Measurements from ENCODE around the gene RPL28.
"Not testable (repeated sequence)": the region's sequence is repeated elsewhere in the genome, so short reads cannot be mapped to it uniquely, and the experiment has no call there.

The RPL28 gene

GRCh38 chr19:55433292-55433691, 47.6 kb downstream of the RPL28 start:
- DNase-seq, result no peak

- no peak for DNase-seq
Observed at GRCh38 chr19:55434356-55434919, 48.7 kb downstream of the RPL28 start.

- DNase-seq, result no peak
Observed at GRCh38 chr19:55435020-55435419, 49.3 kb downstream of the RPL28 start.

- no peak for DNase-seq
Observed at GRCh38 chr19:55436847-55437246, 51.1 kb downstream of the RPL28 start.

DNA sequence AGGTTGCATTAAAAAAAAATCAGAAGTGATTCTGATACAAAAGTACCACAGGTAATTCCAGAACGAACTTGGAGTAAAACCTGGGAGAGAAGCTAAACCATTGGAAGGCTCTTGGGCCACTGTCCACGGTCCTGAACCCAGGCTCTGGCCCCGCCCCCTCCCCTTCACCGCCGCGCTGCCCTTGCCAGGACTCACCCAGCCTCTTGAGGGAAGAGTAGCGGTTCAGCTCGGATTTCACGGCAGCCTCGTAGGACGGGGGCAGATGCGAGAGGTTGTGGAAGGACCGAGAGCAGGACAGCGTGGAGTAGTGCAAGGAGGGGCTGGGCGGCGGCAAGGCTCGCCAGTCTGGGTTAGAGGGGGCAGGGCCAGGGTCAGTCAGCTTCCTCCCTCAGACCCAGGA, 51.7 kb downstream of the RPL28 start:
- peak; percentile 20 for DNase-seq

DNA sequence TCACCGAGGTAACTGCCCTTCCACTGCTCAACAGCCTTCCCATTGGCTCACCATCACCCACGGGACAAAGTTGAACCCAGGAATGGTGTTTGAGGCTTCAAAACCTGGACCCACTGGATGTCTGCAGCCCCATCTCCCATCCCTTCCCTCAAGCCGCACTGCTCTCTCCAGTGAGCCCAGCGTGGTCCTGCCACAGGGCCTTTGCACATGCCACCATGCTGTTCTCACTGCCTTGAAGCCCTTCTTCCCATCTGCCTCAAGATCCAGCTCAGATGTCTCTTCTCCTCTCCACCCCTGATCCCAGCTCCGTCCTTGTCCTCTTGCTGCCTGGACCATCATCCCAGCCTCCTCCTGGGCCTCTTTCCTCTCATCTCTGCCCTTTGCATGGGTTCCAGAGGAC, 53.3 kb downstream of the RPL28 start:
- DNase-seq, result no peak

DNA sequence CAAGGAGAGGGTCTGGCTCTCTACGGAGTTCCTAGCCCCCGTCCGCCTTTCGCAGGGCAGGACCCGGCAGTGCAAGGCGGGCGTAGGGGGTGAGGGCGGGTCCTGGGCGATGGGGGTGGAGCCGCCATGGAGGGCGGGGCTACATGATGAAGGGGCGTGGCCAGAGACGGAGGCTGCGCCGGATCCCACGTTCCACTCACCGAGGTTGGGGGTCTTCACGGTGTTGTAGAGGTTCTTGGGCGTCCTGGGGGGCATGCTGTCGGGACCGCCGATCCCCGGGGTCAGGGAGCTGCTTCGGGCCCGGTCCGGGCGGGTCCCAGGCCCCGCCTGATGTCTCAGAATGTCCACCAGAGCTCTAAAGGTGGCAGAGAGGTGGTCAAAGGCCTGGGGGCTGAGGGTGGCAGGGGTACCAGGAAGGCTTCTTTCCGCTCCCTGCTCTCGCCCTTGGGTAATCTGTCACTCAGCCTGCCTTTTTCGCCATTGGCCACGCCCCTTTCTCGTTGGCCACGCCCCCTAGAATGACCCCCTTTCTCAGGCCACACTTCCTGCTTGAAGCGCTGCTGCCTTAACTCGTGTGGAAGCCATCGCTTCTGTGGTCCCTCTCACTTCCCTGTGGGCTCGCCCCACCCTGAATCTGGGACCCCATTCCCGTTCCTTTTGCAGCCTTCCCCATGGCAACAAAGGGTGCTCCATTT, 54.8 kb downstream of the RPL28 start:
- no peak for DNase-seq

- no peak for DNase-seq
Observed at GRCh38 chr19:55441319-55441691, 55.6 kb downstream of the RPL28 start.

DNA sequence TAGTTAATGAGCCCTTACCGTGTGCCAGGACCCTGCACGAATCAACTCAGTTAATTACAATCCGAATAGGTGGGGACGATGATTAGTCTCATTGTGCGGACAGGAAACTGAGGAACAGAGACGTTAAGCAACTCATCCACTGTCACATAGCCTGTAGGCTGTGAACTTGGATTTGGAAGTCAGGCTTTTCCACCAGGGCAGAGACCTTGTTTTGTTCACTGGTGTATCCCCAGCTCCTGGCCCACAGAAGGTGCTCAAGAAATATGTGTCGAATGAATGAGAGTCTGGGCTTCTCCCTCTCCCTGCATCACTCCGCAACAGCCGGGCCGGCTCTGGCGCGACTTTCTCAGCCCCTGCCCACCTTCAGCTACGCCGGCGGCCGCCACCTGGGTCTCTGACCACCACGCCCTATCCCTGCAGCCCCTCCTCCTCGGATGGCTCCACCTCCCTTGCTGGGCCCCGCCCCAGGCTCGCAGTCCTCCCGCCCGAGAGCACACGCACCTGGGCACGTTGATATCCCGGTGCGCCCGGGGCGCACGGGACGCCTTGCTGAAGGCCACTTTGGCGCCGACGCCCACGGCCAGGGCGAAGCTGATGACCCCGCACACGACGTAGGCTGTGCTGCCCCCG, 56.1 kb downstream of the RPL28 start:
- DNase-seq, result peak; percentile 19

- no peak for DNase-seq
Observed at GRCh38 chr19:55442372-55442961, 56.7 kb downstream of the RPL28 start.

DNA sequence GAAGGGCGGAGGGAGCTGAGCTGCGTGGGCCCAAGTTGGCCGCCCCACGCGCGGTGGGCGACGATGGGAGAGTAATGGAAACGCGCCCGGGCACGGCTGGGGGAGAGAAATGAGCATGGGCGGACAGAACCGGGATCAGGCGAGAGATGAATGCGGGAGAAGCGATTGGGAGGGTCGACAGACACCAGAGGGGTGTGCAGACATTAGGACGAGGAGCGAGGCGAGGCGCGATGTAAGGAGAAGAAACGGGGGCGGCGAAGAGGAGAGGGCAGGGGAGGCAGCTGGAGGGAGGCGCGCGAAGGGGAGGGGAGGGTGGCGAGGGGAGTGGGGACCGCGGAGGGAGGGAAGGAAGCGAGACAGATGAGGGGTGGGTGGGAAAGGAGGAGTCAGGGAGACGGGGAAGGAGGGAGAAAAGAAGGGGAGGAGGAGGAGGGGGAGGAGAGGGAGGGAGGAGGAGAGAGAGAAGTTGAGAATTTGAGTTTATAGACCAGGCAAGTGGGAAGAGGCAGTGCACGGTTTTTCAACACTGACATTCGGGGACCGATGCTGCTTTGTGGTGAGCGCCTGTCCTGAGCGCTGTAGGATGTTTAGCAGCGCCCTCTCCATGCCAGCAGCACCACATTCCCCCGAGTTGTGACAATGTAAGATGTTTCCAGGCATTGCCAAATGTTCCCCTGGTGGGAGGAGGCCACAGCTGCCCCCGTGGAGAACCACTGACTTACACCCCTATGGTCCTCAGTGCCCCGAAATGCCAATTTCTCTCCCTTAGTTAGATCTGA, 57.5 kb downstream of the RPL28 start, which contains the start of gene SHISA7:
TSS of gene SHISA7 (minus strand) at position 256 of the 779 bp plus-strand sequence. CDS start 437 bp downstream, outside the sequence.
- no peak for DNase-seq

GRCh38 chr19:55443824-55444480, 58.2 kb downstream of the RPL28 start:
- no peak for DNase-seq

GRCh38 chr19:55444646-55445045, 58.9 kb downstream of the RPL28 start:
- no peak for DNase-seq

GRCh38 chr19:55446060-55446459, 60.3 kb downstream of the RPL28 start:
- DNase-seq, result no peak

DNA sequence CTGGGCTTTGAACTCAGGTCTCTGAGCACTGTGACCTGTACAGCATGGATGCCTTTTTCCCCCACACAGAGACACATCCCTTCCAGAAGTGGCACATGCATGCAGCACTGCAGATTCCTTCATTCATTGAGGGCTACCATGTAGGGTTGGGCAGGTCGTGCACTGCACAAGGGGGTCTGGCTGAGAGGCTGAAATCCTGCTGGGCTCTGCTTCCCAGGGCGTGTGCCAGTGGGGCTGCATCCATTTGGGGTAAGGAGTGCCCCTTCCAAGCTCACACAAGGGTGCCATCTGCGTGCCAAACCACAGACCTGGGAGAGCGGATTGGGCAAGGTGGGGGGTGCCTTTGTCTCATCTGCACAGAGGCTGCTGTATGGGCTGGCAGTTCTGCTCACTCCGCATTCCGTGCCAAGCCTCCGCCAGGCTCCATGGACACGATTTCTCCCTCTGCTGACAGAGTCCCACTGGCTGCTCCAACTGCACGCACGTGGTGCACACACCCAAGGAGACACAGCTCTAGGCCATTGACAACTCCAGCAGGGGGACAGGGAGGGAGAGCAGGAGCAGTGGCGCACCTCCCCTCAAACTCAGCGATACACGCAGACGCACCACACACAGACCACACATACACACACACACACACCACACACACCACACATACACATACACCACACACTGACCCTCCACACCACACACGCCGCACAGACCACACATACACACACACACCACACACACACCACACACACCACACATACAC, 61.9 kb downstream of the RPL28 start:
- no peak for DNase-seq

DNA sequence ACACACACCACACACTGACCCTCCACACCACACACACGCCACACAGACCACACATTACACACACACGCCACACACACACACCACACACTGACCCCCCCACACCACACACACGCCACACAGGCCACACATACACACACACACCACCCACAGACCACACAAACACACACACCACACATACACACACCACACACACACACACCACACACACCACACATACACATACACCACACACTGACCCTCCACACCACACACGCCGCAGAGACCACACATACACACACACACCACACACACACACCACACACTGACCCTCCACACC, 62.4 kb downstream of the RPL28 start:
- DNase-seq, result not testable (repeated sequence)

DNA sequence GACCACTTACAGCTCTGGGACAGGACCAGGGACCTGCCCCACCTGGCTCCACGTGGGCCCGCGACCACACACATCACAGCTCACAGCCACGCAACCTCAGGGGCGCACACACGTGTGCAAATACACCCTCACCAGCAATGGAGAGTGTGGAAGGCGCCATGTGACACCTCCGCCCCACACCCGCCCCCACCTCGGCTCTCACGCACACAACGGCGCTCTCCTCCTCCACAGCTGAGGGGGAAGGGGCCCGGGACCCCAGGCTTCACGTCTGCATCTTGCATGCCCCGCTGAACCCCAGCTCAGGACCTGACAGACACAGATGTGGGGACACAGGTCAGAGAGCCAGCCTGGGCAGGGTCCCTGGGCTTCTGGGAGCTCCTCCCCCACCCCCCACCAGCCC, 63.7 kb downstream of the RPL28 start:
- no peak for DNase-seq

DNA sequence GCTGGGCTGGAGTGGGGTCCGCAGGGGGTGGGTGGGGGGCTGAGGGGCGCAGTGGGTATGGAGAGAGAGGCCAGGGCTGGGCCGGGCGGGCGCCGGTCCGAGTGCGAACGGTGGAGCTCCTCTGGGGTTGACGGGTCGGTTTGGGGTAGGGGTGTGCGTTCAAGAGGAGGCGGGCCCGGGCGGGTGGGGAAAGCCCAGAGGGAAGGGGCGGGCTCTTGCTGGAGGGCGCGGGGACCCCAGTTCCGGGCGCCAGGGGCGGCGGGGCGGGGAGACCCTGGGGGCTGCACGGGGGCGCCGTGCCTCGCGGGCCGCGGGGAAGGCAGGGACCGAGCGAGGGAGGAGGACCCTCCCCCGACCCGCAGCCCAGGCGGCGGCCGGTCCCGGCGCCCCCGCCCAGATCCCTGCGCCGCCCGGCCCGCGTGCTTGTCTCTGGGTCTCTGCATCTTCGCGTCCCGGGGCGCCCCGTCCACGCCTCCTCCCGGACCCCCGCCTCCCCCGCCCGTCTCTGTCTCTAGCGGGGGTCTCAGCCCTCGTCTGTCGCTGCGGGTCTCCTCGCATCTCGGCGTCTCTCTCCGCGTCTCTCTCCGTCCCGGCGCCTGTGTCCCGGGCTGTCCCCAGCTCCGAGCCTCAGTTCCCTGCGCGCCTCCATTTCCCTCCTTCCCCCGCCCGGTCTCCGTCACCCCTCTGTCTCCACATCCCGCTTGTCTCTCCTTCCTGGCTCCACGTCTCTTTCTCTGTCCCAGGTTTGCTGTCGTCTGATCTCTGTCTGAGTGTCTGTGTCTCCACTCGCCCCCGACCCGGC, 65.6 kb downstream of the RPL28 start:
- no peak for DNase-seq

DNA sequence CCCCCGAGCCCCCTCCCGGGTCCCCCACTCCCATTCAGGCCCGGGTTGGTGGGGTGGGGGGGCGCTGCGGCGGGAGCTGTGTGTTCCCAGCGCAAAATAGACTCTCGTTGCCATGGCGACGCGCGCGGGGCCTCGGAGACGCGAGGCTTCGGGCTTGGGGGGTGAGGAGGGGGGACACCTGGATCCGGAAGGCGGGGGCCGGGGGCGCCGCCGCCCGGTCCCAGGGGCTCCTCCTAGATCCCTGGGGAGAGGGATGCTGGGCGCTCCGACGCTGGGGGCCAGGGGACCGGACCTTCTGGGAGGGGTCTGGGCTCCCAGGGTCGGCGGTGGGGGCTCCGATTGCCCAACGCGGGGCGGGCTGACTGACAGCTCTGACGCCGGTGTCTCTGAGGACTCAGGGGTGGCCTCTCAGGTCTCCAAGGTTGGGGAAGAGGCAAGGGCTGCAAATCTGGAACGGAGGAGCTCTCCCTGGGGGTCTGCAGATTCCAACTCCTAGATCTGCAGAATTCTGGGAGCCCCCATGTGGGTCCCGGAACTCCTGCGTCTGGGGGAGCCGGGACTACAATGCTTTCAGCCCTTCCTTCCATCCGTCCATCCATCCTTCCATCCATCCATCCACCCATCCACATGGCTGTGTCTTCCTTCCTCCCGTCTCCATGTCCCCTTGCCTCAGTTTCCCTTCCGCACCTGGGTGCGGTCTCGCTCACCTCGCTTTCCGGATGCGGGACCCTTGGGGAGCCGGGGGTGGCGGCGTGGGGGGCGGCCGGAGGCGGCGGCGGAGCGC, 66.4 kb downstream of the RPL28 start:
- DNase-seq, result no peak
